HG03469 (cell line): ENCODE data around the gene TNRC6C.
"Not testable (repeated sequence)": the region's sequence is repeated elsewhere in the genome, so short reads cannot be mapped to it uniquely, and the experiment has no call there.

Experiments
- ATAC-seq: cut with Tn5 transposase; IDR thresholded peaks from one replicate; pipeline ENCODE4 v1.9.1; 2021; ENCODE audit warnings: mild to moderate bottlenecking, moderate library complexity, moderate number of reproducible peaks; ENCODE audit not compliant: unreplicated experiment

TNRC6C gene

DNA sequence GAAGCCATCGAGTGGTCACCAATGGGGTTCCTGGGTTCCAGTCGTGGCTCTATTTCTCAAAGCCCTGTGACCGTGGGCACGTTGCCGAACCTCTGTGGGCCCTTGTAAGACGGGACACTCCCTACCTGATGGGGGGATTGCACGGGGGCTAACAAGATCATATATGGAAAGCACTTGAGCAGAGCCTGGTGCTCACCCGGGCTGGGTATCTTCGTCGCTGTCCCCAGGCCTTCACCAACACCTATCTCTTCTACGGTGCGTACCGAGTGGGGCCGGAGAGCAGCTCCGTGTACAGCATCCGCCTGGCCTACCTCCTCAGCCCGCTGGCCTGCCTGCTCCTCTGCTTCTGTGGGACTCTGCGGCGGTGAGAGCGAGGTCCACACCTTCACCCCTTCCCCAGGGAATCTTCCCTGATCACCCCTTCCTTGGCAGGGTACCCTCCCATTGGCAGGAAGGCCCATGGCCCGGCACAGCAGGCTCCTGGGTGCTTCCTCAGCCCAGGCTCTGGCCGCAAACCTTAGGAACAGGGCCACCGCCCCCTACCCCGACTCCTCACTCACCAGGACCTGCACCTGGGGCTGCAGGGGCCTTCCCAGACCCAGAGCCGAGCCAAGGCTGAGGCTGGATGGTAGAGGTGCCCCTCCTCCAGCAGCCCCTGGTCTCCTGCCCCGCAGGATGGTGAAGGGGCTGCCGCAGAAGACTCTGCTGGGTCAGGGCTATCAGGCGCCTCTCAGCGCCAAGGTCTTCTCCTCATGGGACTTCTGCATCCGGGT, 174.9 kb downstream of the TNRC6C start:
- no peak for ATAC-seq

DNA sequence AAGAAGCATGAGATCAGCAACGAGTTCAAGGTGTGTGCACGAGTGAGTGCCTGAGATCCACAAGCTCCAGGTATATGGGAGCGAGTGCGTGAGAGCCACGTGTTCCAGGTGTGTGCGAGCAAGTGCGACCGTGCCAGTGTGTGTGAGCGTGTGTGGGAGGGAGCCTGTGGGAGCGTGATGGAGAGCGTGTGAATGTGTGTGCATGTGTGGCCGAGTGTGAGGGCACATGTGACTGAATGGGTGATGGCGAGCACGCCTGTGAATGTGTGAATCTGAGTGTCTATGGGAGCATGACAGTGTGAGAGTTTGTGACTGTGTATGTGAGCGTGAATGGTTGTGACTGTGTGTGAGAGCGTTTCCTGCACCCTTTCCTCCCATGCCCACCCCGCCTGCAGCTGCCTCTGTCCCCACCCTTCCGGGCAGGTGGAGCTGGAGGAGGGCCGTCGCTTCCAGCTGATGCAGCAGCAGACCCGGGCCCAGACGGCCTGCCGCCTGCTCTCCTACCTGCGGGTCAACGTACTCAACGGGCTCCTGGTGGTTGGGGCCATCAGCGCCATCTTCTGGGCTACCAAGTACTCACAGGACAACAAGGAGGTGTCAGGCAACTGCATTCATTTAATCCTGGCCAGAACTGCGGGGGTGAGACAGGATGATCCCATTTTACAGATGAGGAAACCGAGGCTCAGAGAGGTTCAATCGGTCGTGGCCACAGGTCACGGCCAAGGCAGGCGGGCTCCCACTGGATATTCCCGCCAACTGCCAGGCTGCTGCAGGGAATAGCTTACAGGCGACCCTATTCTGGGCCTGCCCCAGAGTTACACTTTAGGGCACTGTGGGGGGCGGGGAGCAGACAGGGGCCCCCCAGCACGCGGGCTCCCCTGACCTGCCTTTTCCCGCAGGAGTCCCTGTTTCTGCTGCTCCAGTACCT, 175.7 kb downstream of the TNRC6C start:
- ATAC-seq = no peak

DNA sequence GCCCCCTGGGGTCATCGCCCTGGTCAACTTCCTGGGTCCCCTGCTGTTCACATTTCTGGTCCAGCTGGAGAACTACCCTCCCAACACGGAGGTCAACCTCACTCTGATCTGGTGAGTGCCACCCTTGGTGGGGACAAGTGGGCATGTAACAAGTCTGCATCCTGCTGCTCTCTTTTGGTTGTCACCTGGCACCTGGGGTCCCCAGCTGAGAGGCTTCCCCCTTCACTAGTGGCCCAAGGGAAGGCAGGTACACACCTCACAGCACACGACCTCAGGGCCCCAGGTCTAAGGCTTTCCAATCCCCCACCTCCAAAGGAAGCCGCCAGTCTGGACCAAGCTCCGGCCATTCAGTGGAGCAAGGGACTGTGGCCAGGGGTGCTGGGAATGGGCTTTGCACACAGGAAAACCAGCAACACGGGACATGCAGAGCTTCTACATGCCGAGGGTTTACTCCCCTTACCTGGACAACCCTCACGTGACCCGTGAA, 176.4 kb downstream of the TNRC6C start:
- no peak for ATAC-seq

DNA sequence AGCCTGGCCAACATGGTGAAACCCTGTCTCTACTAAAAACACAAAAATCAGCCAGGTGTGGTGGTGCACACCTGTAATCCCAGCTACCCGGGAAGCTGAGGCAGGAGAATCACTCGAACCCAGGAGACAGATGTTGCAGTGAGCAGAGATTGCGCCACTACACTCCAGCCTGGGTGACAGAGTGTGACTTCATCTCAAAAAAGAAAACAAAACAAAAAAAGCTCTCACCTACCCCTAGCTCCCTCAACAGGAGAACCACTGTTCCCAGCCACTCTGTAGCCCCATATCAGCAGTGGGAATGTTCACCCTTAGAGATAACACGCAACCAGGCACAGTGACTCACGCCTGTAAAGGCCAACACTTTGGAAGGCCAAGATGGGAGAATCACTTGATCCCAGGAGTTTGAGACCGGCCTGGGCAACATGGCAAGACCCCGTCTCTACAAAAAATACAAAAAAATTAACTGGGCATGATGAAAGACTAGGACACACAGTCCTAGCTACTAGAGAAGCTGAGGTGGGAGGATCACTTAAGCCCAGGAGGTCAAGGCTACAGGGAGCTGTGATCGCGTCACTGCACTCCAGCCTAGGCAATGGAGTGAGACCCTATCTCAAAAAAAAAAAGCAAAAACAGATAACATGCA, 177.5 kb downstream of the TNRC6C start:
- ATAC-seq = no peak

DNA sequence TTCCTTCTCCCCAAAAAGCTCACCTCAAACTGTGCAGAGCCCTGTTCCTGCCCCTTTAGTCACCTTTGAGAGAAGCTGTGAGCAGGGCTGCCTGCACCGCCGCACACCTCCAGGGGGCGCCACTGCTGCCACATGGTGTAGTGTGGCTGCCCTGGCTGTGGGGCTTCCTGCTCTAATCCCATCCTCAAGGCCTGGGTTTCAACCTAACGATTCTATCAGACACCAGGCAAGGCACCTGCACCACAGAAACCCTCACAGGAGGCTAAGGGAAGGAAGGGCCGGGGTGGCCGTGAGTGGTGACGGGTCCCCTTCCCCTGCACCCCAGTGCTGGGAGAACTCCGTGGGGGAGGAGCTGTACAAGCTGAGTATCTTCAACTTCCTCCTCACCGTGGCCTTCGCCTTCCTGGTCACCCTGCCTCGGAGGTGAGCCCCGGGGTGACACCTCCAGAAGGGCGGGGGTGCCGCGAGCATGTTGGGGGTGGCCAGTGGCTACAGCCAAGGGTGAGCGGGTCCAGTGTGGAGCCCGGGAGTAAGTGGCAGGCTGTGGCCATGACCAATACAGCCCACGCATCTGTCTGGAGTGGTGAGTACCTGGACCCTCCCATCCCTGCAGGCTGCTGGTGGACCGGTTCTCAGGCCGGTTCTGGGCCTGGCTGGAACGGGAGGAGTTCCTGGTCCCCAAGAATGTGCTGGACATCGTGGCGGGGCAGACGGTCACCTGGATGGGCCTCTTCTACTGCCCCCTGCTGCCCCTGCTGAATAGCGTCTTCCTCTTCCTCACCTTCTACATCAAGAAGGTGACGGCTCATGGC, 179.1 kb downstream of the TNRC6C start:
- ATAC-seq = no peak

DNA sequence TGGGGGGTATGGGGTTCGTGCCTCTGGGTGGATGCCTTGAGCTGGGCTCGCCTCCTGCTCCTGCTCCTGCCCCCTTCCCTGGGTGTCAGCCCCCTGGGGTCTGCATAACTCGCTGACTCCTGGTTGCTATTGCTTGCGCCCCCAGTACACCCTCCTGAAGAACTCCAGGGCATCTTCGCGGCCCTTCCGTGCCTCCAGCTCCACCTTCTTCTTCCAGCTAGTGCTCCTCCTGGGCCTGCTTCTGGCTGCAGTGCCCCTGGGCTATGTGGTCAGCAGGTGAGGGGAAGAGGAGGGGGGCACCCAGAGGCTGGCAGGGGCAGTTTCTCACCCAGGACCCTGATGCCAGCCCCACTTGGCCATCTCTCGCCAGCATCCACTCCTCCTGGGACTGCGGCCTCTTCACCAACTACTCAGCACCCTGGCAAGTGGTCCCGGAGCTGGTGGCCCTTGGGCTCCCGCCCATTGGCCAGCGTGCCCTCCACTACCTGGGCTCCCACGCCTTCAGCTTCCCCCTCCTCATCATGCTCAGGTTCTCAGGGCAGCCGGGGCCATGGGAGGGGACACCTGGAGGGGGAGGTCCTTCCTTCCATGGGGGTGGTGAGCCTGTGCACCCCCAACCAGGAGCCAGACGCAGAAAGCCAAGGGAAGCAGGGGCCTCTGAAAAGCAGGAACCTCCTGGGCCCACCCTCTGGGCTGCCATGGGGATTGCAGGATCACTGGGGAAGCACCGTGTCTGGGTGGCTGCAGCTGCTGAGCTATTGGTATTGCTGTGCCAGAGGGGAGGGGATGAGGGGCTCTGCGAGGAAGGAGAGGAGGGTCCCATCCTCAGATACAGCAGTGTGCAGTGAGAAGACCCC, 179.9 kb downstream of the TNRC6C start:
- no peak for ATAC-seq

DNA sequence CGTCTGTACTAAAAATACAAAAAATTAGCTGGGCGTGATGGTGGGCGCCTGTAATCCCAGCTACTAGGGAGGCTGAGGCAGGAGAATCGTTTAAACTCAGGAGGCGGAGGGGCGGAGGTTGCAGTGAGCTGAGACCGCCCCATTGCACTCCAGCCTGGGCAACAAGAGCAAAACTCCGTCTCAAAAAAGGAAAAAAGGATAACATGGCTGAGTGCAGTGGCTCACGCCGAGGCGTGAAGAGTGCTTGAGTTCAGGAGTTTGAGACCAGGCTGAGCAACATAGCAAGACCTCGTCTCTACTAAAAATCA, 181.3 kb downstream of the TNRC6C start:
- not testable (repeated sequence) for ATAC-seq

DNA sequence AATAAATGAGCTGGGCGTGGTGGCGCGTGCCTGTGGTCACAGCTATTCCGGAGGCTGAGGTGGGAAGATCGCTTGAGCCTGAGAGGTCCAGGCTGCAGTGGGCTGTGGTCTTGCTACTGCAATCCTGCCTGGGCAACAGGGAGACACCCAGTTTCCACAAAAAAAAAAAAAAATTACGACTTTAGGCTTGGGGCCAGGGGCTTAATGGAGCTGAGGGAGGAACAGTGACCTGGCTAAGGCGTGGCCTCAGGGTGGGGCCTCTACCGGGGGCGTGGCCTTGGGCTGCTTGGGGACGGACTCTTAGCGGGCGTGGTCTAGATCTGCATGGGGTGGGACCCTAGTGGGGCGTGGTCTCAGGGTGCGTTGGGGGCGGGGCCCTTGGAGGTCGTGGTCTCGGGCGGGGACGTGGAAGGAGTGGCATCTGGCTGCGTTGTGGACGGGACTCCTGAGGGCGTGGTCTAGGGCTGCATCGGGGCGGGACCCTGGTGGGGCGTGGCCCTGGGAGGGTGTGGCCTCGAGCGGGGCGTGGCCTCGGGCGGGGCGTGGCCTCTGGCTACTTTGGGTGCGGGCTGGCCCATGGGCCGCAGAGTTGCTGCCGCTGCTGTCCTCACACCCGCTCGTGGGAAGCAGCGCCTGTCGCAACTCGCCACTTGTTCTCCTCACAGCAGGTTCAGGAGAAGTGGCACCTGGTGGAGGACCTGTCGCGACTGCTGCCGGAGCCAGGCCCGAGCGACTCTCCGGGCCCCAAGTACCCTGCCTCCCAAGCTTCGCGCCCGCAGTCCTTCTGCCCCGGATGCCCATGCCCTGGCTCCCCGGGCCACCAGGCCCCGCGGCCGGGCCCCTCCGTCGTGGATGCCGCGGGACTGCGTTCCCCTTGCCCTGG, 181.9 kb downstream of the TNRC6C start:
- ATAC-seq = peak; percentile 53

DNA sequence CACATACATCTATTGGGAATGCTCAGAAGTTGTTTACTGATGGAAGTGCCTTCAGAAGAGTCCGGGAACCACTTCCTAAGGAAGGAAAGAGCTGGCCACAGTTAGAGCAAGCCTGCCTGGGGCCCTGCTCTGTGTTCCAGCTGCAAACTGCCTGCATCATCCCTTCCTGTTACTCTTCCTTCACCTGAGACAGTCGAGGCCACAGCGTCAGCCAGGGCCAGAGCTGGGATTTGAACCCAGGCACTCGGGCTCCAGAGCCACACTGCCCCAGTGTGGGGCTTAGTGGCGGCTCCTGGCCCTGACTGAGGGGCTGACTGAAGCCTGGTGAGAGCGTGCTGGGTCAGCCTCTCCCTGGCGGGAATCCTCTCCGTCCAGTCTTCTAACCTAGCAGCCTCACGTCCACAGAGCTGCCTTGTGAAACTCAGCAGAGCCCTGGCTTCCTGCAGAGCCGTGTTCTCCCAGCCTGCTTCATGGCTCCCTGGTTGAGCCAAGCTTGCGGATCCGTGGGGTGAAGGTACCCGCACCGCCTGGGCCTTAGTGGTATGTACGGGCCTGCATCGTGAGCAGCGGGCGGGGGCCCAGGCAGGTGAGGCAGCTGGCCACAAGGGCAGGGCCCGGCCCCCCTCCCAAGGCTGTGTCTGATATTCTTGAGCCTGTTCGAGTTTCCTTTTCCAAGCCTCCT, 183.1 kb downstream of the TNRC6C start:
- no peak for ATAC-seq

DNA sequence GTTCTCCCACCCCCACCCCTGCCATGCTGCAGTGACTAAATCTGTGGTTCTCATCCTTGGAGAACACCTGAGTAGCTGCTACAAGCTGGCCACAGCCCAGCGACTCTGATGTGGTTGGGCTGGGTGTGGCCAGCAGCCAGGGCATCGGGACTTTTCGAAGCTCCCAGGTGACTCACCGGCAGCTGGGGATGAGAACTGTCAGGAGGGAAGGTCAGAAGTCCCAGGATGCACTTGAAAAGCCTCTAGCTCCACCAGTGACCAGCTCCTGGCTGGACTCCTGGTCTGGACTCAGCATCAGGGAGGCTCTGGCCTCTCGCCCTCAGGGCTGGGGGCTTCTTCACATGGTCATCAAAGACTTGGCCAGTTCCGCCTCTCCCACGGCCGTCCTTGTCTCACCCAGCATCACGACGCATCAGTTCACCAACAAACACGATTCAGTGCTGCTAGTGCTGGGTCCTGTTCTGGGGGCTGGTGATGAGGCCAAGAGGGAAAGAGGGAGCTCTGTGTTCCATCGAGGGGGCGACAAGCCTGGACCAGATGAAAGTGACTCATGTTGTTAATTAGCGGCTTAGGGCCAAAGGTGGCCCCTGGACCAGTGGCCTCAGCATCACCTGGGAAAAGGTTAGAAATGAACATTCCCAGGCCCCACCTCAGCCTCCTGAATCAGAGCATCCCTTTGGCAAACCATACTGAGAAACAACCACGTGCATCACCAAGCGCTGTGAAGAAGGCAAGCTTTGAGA, 183.8 kb downstream of the TNRC6C start:
- ATAC-seq = no peak

DNA sequence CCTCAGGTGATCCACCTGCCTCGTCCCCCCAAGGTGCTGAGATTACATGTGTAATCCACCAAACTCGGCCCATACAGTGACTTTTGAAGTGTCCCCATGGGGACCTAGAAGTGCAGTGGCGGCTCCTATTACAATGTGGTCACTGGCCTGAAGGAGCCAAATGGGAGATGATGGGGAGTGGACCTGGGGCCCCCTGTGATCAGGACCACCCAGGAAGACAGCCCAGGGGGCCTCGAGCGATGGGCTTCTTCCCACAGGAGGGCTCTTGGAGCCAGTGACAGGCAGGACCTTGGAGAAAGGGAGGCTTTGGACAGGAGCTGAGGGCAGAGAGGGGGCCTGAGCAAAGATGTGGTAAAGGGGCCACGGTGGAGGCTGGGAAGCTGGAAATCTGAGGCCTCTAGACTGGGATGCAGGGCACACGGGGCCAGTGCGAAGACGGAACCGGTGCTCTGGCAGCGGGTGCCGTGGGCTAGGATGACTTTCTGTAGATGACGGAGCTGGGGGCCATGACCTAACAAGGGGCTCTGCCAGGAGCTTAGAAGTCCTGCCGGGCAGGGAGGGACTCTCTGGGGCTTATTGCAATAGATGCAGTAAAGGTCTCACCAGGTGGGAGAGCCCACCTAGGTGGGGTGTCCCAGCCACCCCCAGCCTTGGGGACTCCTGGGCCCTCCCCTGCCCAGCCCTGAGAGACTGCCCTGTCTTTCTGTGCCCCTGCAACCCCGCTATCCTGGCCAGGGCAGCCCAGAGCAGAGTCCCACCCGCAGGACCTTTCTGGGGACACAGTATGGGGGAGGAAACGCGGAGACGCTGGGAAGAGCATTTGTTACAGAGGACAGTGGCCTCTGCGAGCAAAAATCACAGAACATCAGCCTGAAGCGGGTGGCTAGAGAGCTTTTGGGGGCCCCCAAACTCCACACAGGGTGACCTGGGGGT, 185.0 kb downstream of the TNRC6C start:
- ATAC-seq = no peak

DNA sequence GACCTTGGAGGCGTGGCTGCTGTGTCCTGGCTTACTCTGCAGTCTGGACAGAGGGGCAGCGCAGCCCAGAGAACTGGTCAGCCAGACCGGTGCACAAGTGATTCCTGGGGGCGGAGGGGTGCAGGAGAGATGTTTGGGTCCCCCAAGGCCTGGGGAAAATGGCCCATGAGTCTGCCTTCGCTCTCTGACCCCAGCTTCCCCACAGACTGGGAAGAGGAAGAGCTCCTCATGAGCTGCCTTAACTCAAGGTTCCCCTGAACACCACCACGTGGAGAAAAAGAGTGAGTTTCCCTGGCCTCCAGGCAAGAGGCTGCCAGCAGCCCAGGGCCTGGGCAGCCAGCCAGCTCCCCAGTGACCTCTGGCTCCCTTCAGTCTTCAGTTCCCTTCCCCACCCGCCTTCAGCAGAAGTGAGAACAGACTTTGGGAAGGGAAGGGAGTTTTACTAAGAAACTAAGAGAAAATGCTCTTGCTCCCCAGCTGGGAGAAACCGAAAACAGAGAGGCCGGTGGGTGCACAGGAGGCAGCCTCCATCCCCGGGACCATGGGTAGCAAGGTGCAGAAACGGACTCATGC, 185.7 kb downstream of the TNRC6C start:
- ATAC-seq = no peak

DNA sequence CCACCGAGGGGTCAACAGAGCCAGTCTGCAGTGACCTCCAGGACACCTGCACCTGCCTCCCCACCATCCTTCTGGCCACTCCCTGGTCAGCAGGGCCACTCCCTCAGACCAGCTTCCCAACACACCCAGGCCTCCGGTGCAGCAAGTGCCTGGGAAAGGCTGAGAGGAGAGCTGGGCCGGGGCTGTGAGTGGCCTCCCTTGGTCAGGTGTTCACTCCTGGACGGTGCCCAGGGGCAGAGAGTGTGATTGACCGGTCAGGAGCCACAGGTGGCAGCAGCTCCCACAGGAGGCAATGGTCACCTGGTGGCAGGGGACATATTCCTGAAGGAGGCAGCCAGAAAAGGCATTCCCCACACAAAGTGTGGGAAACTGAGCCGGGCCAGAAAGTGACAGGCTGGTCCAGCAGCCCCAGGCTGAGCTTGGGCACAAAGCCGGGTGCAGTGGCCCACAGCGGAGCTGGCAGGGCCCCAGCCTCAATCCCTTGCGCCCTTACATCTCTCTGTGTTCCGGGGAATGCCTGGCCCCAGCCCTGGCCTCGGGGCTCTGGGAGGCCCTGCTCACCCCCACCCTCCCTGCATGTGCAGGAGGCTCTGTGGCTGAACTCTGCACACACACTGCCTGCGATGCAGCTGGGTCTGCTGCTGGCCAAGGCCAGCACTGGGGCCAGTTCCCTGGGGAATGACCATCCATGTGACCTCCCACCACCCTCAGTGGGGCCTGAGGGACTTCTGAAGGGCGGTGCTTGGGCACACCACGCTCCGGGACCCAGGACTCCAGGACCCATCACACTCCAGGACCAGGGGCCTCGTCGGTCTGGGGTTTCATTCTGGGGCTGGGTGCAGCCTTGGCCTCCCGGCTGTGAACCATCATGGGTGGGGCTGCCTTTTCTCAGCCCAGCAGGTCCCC, 186.5 kb downstream of the TNRC6C start:
- no peak for ATAC-seq

DNA sequence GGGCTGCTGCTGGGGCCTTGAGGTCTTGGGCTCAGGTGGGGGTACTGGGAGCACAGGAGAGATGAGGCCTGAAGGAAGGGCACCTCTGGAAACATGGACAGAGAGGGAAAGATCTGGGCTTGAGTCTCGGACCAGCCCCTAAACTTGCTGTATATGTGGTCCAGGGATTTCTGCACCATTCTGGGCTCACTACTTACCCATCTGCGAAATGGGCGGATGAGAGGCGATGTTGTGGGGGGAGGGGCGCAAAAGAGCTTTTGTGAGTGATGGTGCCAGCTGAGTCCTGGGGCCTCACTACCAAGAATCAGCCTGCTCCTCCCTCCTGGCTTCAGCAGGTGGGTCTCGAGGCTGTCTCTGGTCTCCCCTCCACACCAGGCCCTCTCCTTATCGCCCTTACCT, 188.0 kb downstream of the TNRC6C start:
- ATAC-seq = no peak

DNA sequence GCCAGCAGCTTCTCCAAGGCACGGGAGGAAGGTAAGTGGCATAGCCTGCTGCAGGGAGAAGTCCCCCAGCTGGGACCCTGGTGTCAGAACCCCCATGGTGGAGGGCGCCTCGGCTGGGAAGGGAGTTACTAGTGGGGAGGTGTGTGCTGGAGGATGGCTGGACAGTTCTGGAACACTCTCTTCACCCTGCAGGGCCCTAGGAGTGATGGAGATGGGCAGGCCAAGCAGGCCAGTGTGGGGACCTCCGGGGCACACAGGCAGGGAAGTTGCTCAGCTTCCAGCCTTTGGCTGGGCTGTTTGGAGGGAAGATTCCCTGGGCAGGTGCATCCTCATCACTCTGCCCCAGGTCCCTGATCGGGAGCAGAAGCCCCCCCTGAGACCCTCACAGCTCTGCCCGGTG, 188.4 kb downstream of the TNRC6C start:
- no peak for ATAC-seq
